Midbrain (tissue), 1 donor: ENCODE results near the gene CASP3.
A peak's percentile ranks its signal among the peaks of the same experiment; 100 is the strongest.

ENCODE experiments used
- DNase-seq: peaks from one replicate; lab custom pipeline; 2025; lab: John Stamatoyannopoulos, UW

The CASP3 gene

GRCh38 chr4:184649026-184649970 lies at the start of gene CASP3, which contains the start of gene PRIMPOL:
Gene CASP3 (minus strand): TSS chr4:184649447. CDS start chr4:184638453, 10,994 bp downstream.
Gene PRIMPOL (plus strand): TSS chr4:184649738. CDS start chr4:184657141, 7,403 bp downstream.
- DNase-seq, result peak; percentile 96

GRCh38 chr4:184697956-184698355 lies 48.7 kb upstream of the CASP3 start:
- no peak for DNase-seq

GRCh38 chr4:184695178-184695896 lies 46.1 kb upstream of the CASP3 start:
- DNase-seq, result no peak

GRCh38 chr4:184694412-184694956 lies 45.2 kb upstream of the CASP3 start:
- no peak for DNase-seq

GRCh38 chr4:184693056-184693455 lies 43.8 kb upstream of the CASP3 start:
- DNase-seq, result no peak

- DNase-seq, result no peak
Measured at GRCh38 chr4:184689681-184690080, 40.4 kb upstream of the CASP3 start.

- no peak for DNase-seq
Measured at GRCh38 chr4:184688447-184688846, 39.2 kb upstream of the CASP3 start.

- no peak for DNase-seq
Measured at GRCh38 chr4:184688005-184688404, 38.8 kb upstream of the CASP3 start.

- DNase-seq, result no peak
Measured at GRCh38 chr4:184684491-184685189, 35.4 kb upstream of the CASP3 start.

GRCh38 chr4:184681916-184682315 lies 32.7 kb upstream of the CASP3 start:
- DNase-seq, result no peak

GRCh38 chr4:184680698-184681097 lies 31.5 kb upstream of the CASP3 start:
- no peak for DNase-seq

GRCh38 chr4:184675821-184676492 lies 26.7 kb upstream of the CASP3 start:
- DNase-seq, result no peak

- DNase-seq, result no peak
Measured at GRCh38 chr4:184675018-184675417, 25.8 kb upstream of the CASP3 start.

- no peak for DNase-seq
Measured at GRCh38 chr4:184674011-184674410, 24.8 kb upstream of the CASP3 start.

GRCh38 chr4:184672741-184673140 lies 23.5 kb upstream of the CASP3 start:
- DNase-seq, result no peak

GRCh38 chr4:184671101-184671500 lies 21.9 kb upstream of the CASP3 start:
- no peak for DNase-seq

GRCh38 chr4:184669251-184669650 lies 20.0 kb upstream of the CASP3 start:
- DNase-seq, result peak; percentile 6

GRCh38 chr4:184668511-184669114 lies 19.4 kb upstream of the CASP3 start:
- no peak for DNase-seq

- no peak for DNase-seq
Measured at GRCh38 chr4:184668096-184668495, 18.8 kb upstream of the CASP3 start.

- no peak for DNase-seq
Measured at GRCh38 chr4:184666670-184667069, 17.4 kb upstream of the CASP3 start.
